Neuronal stem cell (in vitro differentiated cells): ENCODE measurements around the gene TRIM47.

Experiments
- DNase-seq: peaks from one replicate; pipeline ENCODE4 v3.0.0-alpha.2; 2013; ENCODE audit warnings: low spot score
- H2AFZ ChIP-seq: one replicate; pipeline ENCODE4 v1.6.1; 2013; ENCODE audit warnings: mild to moderate bottlenecking, low read length, inconsistent platforms
- H2AK5ac ChIP-seq: 2 replicates; pipeline ENCODE4 v1.6.1; 2013; ENCODE audit warnings: low read depth, mild to moderate bottlenecking, inconsistent platforms, low read length, moderate library complexity, mixed read lengths
- H2BK120ac ChIP-seq: 2 replicates; pipeline ENCODE4 v1.6.1; 2013; ENCODE audit warnings: low read depth, mild to moderate bottlenecking, inconsistent platforms, low read length, moderate library complexity, mixed read lengths
- H2BK12ac ChIP-seq: one replicate; pipeline ENCODE4 v1.6.1; 2013; ENCODE audit warnings: low read length, inconsistent platforms
- H2BK15ac ChIP-seq: 2 replicates; pipeline ENCODE4 v1.6.1; 2013; ENCODE audit warnings: mild to moderate bottlenecking, low read length, inconsistent platforms, mixed read lengths
- H2BK5ac ChIP-seq: one replicate; pipeline ENCODE4 v1.6.1; 2013; ENCODE audit warnings: inconsistent platforms, mild to moderate bottlenecking, low read length, moderate library complexity
- H3K14ac ChIP-seq: one replicate; pipeline ENCODE4 v1.6.1; 2013; ENCODE audit warnings: low read length, inconsistent platforms
- H3K18ac ChIP-seq: 2 replicates; pipeline ENCODE4 v1.6.1; 2013; ENCODE audit warnings: low read length, inconsistent platforms
- H3K23ac ChIP-seq: 2 replicates; pipeline ENCODE4 v1.6.1; 2013; ENCODE audit warnings: low read depth, mild to moderate bottlenecking, mixed read lengths, low read length, inconsistent platforms; ENCODE audit not compliant: poor library complexity
- H3K27ac ChIP-seq: replicated peaks from 3 replicates; pipeline ENCODE4 v1.5.1; 2013; ENCODE audit warnings: low read length, inconsistent platforms
- H3K27me3 ChIP-seq, 3 experiments: 2 replicates each; pipeline ENCODE4 v1.6.1; 2013; ENCODE audit warnings: low read length in 3 of 3, mild to moderate bottlenecking in 2 of 3, inconsistent platforms in 1 of 3, low read depth in 1 of 3, mixed read lengths in 1 of 3, moderate library complexity in 1 of 3; ENCODE audit not compliant: control insufficient read depth in 3 of 3, insufficient read depth in 3 of 3
- H3K36me3 ChIP-seq, 2 donors: replicated peaks in 1 of 2; 2 replicates each; pipeline ENCODE4 v1.6.1; 2013; ENCODE audit warnings: low read length in 2 of 2; ENCODE audit not compliant: control insufficient read depth in 2 of 2, insufficient read depth in 2 of 2
- H3K4ac ChIP-seq: 2 replicates; pipeline ENCODE4 v1.6.1; 2013; ENCODE audit warnings: inconsistent platforms, mild to moderate bottlenecking, low read length, moderate library complexity
- H3K4me1 ChIP-seq, 2 donors: 1 replicate in 1 of 2; 2 replicates in 1 of 2; pipeline ENCODE4 v1.6.1; 2013; ENCODE audit warnings: low read length in 2 of 2, low read depth in 1 of 2; ENCODE audit not compliant: control insufficient read depth in 2 of 2, insufficient read depth in 1 of 2
- H3K4me2 ChIP-seq: one replicate; pipeline ENCODE4 v1.6.1; 2013; ENCODE audit warnings: mild to moderate bottlenecking, low read length, inconsistent platforms; ENCODE audit not compliant: insufficient read depth, poor library complexity, severe bottlenecking
- H3K4me3 ChIP-seq, 2 donors: 2 replicates each; pipeline ENCODE4 v1.5.1; 2013; ENCODE audit warnings: low read length in 2 of 2, mild to moderate bottlenecking in 2 of 2, inconsistent platforms in 1 of 2, moderate library complexity in 1 of 2
- H3K79me1 ChIP-seq: one replicate; pipeline ENCODE4 v1.6.1; 2013; ENCODE audit warnings: low read depth, mild to moderate bottlenecking, inconsistent platforms, low read length, moderate library complexity
- H3K9ac ChIP-seq: one replicate; pipeline ENCODE4 v1.6.1; 2013; ENCODE audit warnings: mild to moderate bottlenecking, low read depth, low read length, inconsistent platforms; ENCODE audit not compliant: poor library complexity
- H3K9me3 ChIP-seq, 2 donors: replicated peaks in 1 of 2; 2 replicates each; pipeline versions ENCODE3 to v1.6.1; 2013; ENCODE audit warnings: low read length in 2 of 2, mild to moderate bottlenecking in 2 of 2, inconsistent platforms in 1 of 2, low read depth in 1 of 2, mixed read lengths in 1 of 2, moderate library complexity in 1 of 2; ENCODE audit not compliant: control insufficient read depth in 2 of 2, insufficient read depth in 1 of 2
- H4K8ac ChIP-seq: one replicate; pipeline ENCODE4 v1.6.1; 2013; ENCODE audit warnings: low read depth, mild to moderate bottlenecking, inconsistent platforms, low read length, moderate library complexity
- H4K91ac ChIP-seq: one replicate; pipeline ENCODE4 v1.6.1; 2013; ENCODE audit warnings: low read length, low read depth, mild to moderate bottlenecking, inconsistent platforms; ENCODE audit not compliant: poor library complexity
- WGBS, 2 donors: extraction: QIAGEN DNeasy Blood & Tissue Kit; methylation state at CpG; one replicate each; pipeline ENCODE4 v1.1.7; 2013; ENCODE audit warnings: missing lambda C conversion rate in 2 of 2, mixed read lengths in 1 of 2; ENCODE audit not compliant: insufficient read length in 2 of 2, insufficient replicate concordance in 1 of 2; ENCODE audit errors: extremely low coverage in 2 of 2; 5-methylcytosine and 5-hydroxymethylcytosine counted together

The TRIM47 gene

GRCh38 chr17:75875182-75875939, 3.0 kb downstream of the TRIM47 start:
- no peaks in the 10 kb centered on the region for H3K9me3 ChIP-seq
- H4K8ac ChIP-seq, result no peak overlapping the region
- H3K14ac ChIP-seq, result peak overlapping the region; percentile 14
- peak overlapping the region; percentile 48 for H2BK5ac ChIP-seq
- no peak overlapping the region for H2BK120ac ChIP-seq
- peak overlapping the region; percentile 89 for H3K18ac ChIP-seq
- WGBS, 2 donors, result no CpG with 5 or more reads among the region's 18 CpGs
- H3K79me1 ChIP-seq, result no peaks in the 10 kb centered on the region
- peaks cover 6 to 10% of the 10 kb centered on the region in 2 donors for H3K4me1 ChIP-seq
- peak overlapping the region; percentile 81 for H3K9ac ChIP-seq
- H3K27ac ChIP-seq, result no peak overlapping the region
- no peak overlapping the region for H4K91ac ChIP-seq
- DNase-seq, result no peak
- H3K23ac ChIP-seq, result peak overlapping the region; percentile 89
- no peak overlapping the region for H2BK12ac ChIP-seq
- peaks cover 14 to 67% (median 38%) of the 10 kb centered on the region in 3 experiments for H3K27me3 ChIP-seq
- H2BK15ac ChIP-seq, result peak overlapping the region; percentile 89
- no peaks in the 10 kb centered on the region for H3K36me3 ChIP-seq
- H3K4me3 ChIP-seq, result no peak overlapping the region
- no peak overlapping the region for H3K4ac ChIP-seq
- peak overlapping the region; percentile 99 for H2AK5ac ChIP-seq
- H2AFZ ChIP-seq, result no peak overlapping the region
- H3K4me2 ChIP-seq, result no peak overlapping the region

- Histone ChIP-seq H2BK15ac (peak overlapping the region; percentile 94), H2BK5ac (peak overlapping the region; percentile 22), H3K27ac (no peak overlapping the region), H3K36me3 (no peaks in the 10 kb centered on the region), H3K4me2 (no peak overlapping the region), H2BK120ac (no peak overlapping the region), H3K79me1 (no peaks in the 10 kb centered on the region), H3K9ac (no peak overlapping the region), H3K18ac (no peak overlapping the region), H4K8ac (no peak overlapping the region), H3K14ac (no peak overlapping the region), H2AFZ (no peak overlapping the region), H3K27me3 (peaks cover 14 to 60% (median 37%) of the 10 kb centered on the region in 3 experiments), H2AK5ac (peak overlapping the region; percentile 90), H3K4me3 (no peak overlapping the region), H2BK12ac (no peak overlapping the region), H3K4ac (no peak overlapping the region), H3K4me1 (peaks cover 7 to 14% of the 10 kb centered on the region in 2 donors), H3K23ac (no peak overlapping the region), H3K9me3 (no peaks in the 10 kb centered on the region), H4K91ac (no peak overlapping the region)
- no peak for DNase-seq
- no CpG with 5 or more reads among the region's 38 CpGs for WGBS, 2 donors
Measured at GRCh38 chr17:75874323-75875181, 3.8 kb downstream of the TRIM47 start.

GRCh38 chr17:75873587-75874322, 4.6 kb downstream of the TRIM47 start:
- Histone ChIP-seq H2BK15ac (peak overlapping the region; percentile 94), H3K14ac (no peak overlapping the region), H2BK120ac (no peak overlapping the region), H3K4me1 (peaks cover 8 to 18% of the 10 kb centered on the region in 2 donors), H3K9me3 (no peaks in the 10 kb centered on the region), H2BK5ac (peak overlapping the region; percentile 22), H2AK5ac (no peak overlapping the region), H4K8ac (no peak overlapping the region), H3K4me2 (no peak overlapping the region), H2BK12ac (no peak overlapping the region), H4K91ac (no peak overlapping the region), H3K18ac (no peak overlapping the region), H3K4me3 (no peak overlapping the region), H3K27me3 (peaks cover 14 to 52% (median 31%) of the 10 kb centered on the region in 3 experiments), H3K9ac (no peak overlapping the region), H3K23ac (no peak overlapping the region), H2AFZ (no peak overlapping the region), H3K36me3 (no peaks in the 10 kb centered on the region), H3K79me1 (no peaks in the 10 kb centered on the region), H3K27ac (no peak overlapping the region), H3K4ac (no peak overlapping the region)
- DNase-seq, result no peak
- WGBS, 2 donors, result no CpG with 5 or more reads among the region's 11 CpGs
